Endothelial cell of umbilical vein (primary cell): ENCODE results near the gene IQGAP1. TPM values are rescaled to one million over a fixed set of nuclear protein-coding genes. Genes with fewer than 3 reads are reported as not detected.

Experiments
- BruUV-seq: library from RNA; stranded (reverse); fragments of 400-500 nt; replicated peaks from 2 replicates; lab custom pipeline; 2021; lab: Mats Ljungman, UMichigan
- CTCF ChIA-PET: fragments of 300-600, 350-600 bp; sonication (Branson Sonifier 250); formaldehyde crosslinking; loops from one replicate; lab custom pipeline; 2021; ENCODE audit warnings: antibody characterized with exemption, inconsistent platforms; lab: Charles Lee
- POLR2A ChIA-PET: fragments of 300-600, 350-600 bp; sonication (Branson Sonifier 250); formaldehyde crosslinking; loops from one replicate; lab custom pipeline; 2021; ENCODE audit warnings: antibody characterized with exemption, inconsistent platforms; lab: Charles Lee
- DNase-seq: peaks from one replicate; pipeline ENCODE4 v3.0.0-alpha.2; 2011; ENCODE audit warnings: low read depth, low spot score
- FAIRE-seq: peaks from 2 replicates; lab custom pipeline; 2011; peaks lifted over from hg19 to GRCh38; lab: Jason Lieb, UNC
- H2AFZ ChIP-seq: 2 replicates; pipeline ENCODE4 v1.6.0; 2012; ENCODE audit warnings: low read depth, low read length, control low read depth, inconsistent platforms
- H3K27ac ChIP-seq: 2 replicates; pipeline ENCODE4 v1.5.1; 2011; ENCODE audit warnings: low read depth, mild to moderate bottlenecking, control low read depth, low read length, moderate library complexity; ENCODE audit not compliant: insufficient read depth
- H3K27me3 ChIP-seq, 2 experiments: 2 replicates each; pipeline versions ENCODE4 v1.6.0 to v1.6.1; 2011; ENCODE audit warnings: low read length in 2 of 2, mixed read lengths in 1 of 2; ENCODE audit not compliant: control insufficient read depth in 2 of 2, insufficient read depth in 2 of 2
- H3K36me3 ChIP-seq, 2 experiments: 2 replicates in 1 of 2; 3 replicates in 1 of 2; pipeline ENCODE4 v1.5.1; 2011; ENCODE audit warnings: low read length in 2 of 2, mild to moderate bottlenecking in 1 of 2, moderate library complexity in 1 of 2; ENCODE audit not compliant: control insufficient read depth in 2 of 2, insufficient read depth in 2 of 2; ENCODE audit errors: extremely low read depth in 1 of 2
- H3K4me1 ChIP-seq: 3 replicates; pipeline ENCODE4 v1.5.1; 2011; ENCODE audit warnings: mild to moderate bottlenecking, low read length; ENCODE audit not compliant: control insufficient read depth, insufficient read depth; ENCODE audit errors: extremely low read depth
- H3K4me2 ChIP-seq: 2 replicates; pipeline ENCODE4 v1.6.1; 2011; ENCODE audit warnings: low read length, control low read depth, mixed read lengths; ENCODE audit not compliant: insufficient read depth
- H3K4me3 ChIP-seq, 3 experiments: fragments of 200-600 bp in 1 of 3; sonication (generic), shearing (Covaris generic) in 1 of 3; replicated peaks in 1 of 3; 2 replicates each; pipeline ENCODE4 v1.5.1; 2011 to 2016; ENCODE audit warnings: control low read depth in 3 of 3, low read length in 3 of 3, mild to moderate bottlenecking in 2 of 3, inconsistent platforms in 1 of 3, low read depth in 1 of 3, moderate library complexity in 1 of 3; ENCODE audit not compliant: insufficient read depth in 1 of 3
- H3K79me2 ChIP-seq: 2 replicates; pipeline ENCODE4 v1.6.0; 2012; ENCODE audit warnings: low read length, inconsistent platforms; ENCODE audit not compliant: control insufficient read depth, insufficient read depth
- H3K9ac ChIP-seq: replicated peaks from 2 replicates; pipeline ENCODE3; 2011; ENCODE audit warnings: low read length, control low read depth; ENCODE audit not compliant: insufficient read depth; ENCODE audit errors: extremely low read depth
- H3K9me1 ChIP-seq: replicated peaks from 3 replicates; pipeline ENCODE4 v1.6.0; 2011; ENCODE audit warnings: mild to moderate bottlenecking, low read length; ENCODE audit not compliant: control insufficient read depth, insufficient read depth; ENCODE audit errors: extremely low read depth
- H3K9me3 ChIP-seq: replicated peaks from 2 replicates; pipeline ENCODE4 v1.5.1; 2012; ENCODE audit warnings: low read length, inconsistent platforms; ENCODE audit not compliant: control insufficient read depth, insufficient read depth
- H4K20me1 ChIP-seq: replicated peaks from 2 replicates; pipeline ENCODE3; 2011; ENCODE audit warnings: mild to moderate bottlenecking, low read length; ENCODE audit not compliant: control insufficient read depth, insufficient read depth; ENCODE audit errors: extremely low read depth
- EZH2 ChIP-seq: IDR thresholded peaks from 2 replicates; pipeline ENCODE4 v1.6.1; 2012; ENCODE audit warnings: borderline replicate concordance, low read depth, mild to moderate bottlenecking, moderate library complexity, low read length, inconsistent platforms; ENCODE audit not compliant: severe bottlenecking
- FOS ChIP-seq: IDR thresholded peaks from 2 replicates; pipeline ENCODE4 v1.6.1; 2011; ENCODE audit warnings: mild to moderate bottlenecking, low read length, moderate library complexity, borderline replicate concordance; ENCODE audit not compliant: insufficient read depth
- GATA2 ChIP-seq: IDR thresholded peaks from 2 replicates; pipeline ENCODE4 v1.7.0; 2011; ENCODE audit warnings: low read depth, mild to moderate bottlenecking, moderate library complexity, mixed read lengths, low read length; ENCODE audit not compliant: insufficient read length, insufficient read depth
- JUN ChIP-seq: IDR thresholded peaks from 2 replicates; pipeline ENCODE4 v1.6.1; 2011; ENCODE audit warnings: borderline replicate concordance, low read depth; ENCODE audit not compliant: insufficient read length, insufficient read depth
- MYC ChIP-seq: IDR thresholded peaks from one replicate; pipeline ENCODE4 v1.6.1; 2011; ENCODE audit warnings: mild to moderate bottlenecking, low read depth, low read length
- POLR2A ChIP-seq: IDR thresholded peaks from 2 replicates; pipeline ENCODE4 v1.6.1; 2012; ENCODE audit warnings: low read depth, mild to moderate bottlenecking, control low read depth, low read length
- POLR2AphosphoS5 ChIP-seq: IDR thresholded peaks from 2 replicates; pipeline ENCODE4 v1.6.1; 2012; ENCODE audit warnings: low read depth, mild to moderate bottlenecking, control low read depth, low read length, moderate library complexity; ENCODE audit not compliant: insufficient read depth
- dilution Hi-C: fragments of 300-500 bp; cut with MboI; formaldehyde crosslinking; loops from one replicate; pipeline ENCODE4 v1.15.0; 2019; ENCODE audit warnings: low sequenced_read_pairs; ENCODE audit not compliant: extremely low pct_ligation_motif_present
- intact Hi-C: fragments of 100-400 bp; cut with micrococcal nuclease; formaldehyde crosslinking; loops from one replicate; pipeline ENCODE4 v1.10.0; 2022
- polyA plus RNA-seq, 4 experiments: library from polyadenylated mRNA; depleted of rRNA in 3 of 4; stranded (reverse) in 3 of 4; unstranded in 1 of 4; fragments of >200 nt; gene quantifications; 2 replicates each; pipeline versions ENCODE4 v1.2.1 to v1.2.3, GENCODE V29; 2011 to 2012; ENCODE audit warnings: missing spikeins in 1 of 4
- total RNA-seq: library from RNA; stranded (reverse); gene quantifications from 2 replicates; pipeline ENCODE4 v1.2.3, GENCODE V29; 2021
- TF ChIP-seq, protein P1 (sequence below), 2 donors: IDR thresholded peaks; 1 replicate in 1 of 2; 2 replicates in 1 of 2; pipeline ENCODE4 v1.5.1; 2011; ENCODE audit warnings: low read length in 2 of 2, mild to moderate bottlenecking in 2 of 2, moderate library complexity in 2 of 2, control low read depth in 1 of 2, inconsistent platforms in 1 of 2, low read depth in 1 of 2; ENCODE audit not compliant: insufficient read depth in 1 of 2; ENCODE audit errors: extremely low read depth in 1 of 2
- TF ChIP-seq, protein P2 (sequence below): IDR thresholded peaks from 2 replicates; pipeline ENCODE4 v1.6.1; 2011; ENCODE audit not compliant: insufficient read depth, insufficient read length

Gene IQGAP1
- total and polyA plus RNA-seq, 2 donors (not counting 3 experiments of a cell fraction or from before 2014, with no cell fraction given), result 82.2 to 258 TPM

DNA sequence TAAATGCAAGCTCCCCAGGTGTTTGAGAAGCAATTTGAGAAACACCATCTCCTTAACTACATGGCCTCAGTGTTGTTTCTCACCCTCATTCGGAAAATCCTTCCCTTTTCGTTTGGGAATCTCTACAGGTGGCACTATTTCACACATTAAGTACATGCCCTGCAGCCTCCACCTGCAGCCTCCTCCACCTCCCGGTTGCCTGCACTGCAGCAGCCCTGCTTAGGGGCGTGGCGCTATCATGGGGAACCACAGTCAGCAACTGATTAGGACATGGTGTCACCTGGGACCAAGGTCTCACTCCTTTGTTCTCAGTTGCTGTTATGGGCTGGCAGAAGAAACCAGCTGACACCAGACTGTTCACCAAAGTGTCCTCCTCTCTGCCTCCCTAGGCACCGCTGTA is 47.7 kb upstream of the IQGAP1 start:
- Histone ChIP-seq H3K79me2 (no peaks in the 10 kb centered on the region), H3K4me3 (no peak overlapping the region), H3K4me2 (no peak overlapping the region), H3K9me3 (no peaks in the 10 kb centered on the region), H3K9me1 (no peaks in the 10 kb centered on the region), H3K36me3 (no peaks in the 10 kb centered on the region), H3K4me1 (peaks cover 17% of the 10 kb centered on the region), H2AFZ (no peak overlapping the region), H4K20me1 (no peaks in the 10 kb centered on the region), H3K27ac (no peak overlapping the region), H3K27me3 (no peaks in the 10 kb centered on the region), H3K9ac (no peak overlapping the region)
- no TSS peak for BruUV-seq
- TF ChIP-seq MYC, result no peak
- no peak for TF ChIP-seq POLR2A
- TF ChIP-seq POLR2AphosphoS5, result no peak
- TF ChIP-seq FOS, result no peak
- no peak for TF ChIP-seq JUN
- no peak for TF ChIP-seq EZH2
- TF ChIP-seq, protein P1, sequence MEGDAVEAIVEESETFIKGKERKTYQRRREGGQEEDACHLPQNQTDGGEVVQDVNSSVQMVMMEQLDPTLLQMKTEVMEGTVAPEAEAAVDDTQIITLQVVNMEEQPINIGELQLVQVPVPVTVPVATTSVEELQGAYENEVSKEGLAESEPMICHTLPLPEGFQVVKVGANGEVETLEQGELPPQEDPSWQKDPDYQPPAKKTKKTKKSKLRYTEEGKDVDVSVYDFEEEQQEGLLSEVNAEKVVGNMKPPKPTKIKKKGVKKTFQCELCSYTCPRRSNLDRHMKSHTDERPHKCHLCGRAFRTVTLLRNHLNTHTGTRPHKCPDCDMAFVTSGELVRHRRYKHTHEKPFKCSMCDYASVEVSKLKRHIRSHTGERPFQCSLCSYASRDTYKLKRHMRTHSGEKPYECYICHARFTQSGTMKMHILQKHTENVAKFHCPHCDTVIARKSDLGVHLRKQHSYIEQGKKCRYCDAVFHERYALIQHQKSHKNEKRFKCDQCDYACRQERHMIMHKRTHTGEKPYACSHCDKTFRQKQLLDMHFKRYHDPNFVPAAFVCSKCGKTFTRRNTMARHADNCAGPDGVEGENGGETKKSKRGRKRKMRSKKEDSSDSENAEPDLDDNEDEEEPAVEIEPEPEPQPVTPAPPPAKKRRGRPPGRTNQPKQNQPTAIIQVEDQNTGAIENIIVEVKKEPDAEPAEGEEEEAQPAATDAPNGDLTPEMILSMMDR (IDR thresholded peaks at IDR 0.05; ENCODE audit: extremely low read depth in 1 of 2, insufficient read depth in 1 of 2, low read depth in 1 of 2, low read length in 2 of 2), result no peak
- TF ChIP-seq, protein P2, sequence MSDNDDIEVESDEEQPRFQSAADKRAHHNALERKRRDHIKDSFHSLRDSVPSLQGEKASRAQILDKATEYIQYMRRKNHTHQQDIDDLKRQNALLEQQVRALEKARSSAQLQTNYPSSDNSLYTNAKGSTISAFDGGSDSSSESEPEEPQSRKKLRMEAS, result no peak
- no peak for TF ChIP-seq GATA2
- dilution Hi-C loops, result no loop called here
- intact Hi-C loops, result no loop called here
- CTCF ChIA-PET, result interaction anchor here (0.9 to 1.0 kb wide), 2 partner anchors 20 to 22 kb away, joined by 4 read pairs; no protein-coding TSS in a partner anchor
- FAIRE-seq (no peak), DNase-seq (no peak)
- POLR2A ChIA-PET, result no interaction called here
